H1 (cell line): ENCODE data around the gene GLOD4.

ENCODE experiments used
- BRCA1 ChIP-seq: IDR thresholded peaks from 2 replicates; pipeline ENCODE4 v1.6.1; 2012; ENCODE audit warnings: low read depth, low read length, improper control_type of control experiment
- CHD2 ChIP-seq: IDR thresholded peaks from 2 replicates; pipeline ENCODE4 v1.6.1; 2012; ENCODE audit warnings: low read length, improper control_type of control experiment
- CTBP2 ChIP-seq: IDR thresholded peaks from 2 replicates; pipeline ENCODE4 v1.7.0; 2011; ENCODE audit warnings: borderline replicate concordance, mild to moderate bottlenecking, moderate library complexity, mixed read lengths, low read length; ENCODE audit not compliant: insufficient read depth, insufficient read length
- EGR1 ChIP-seq: IDR thresholded peaks from 2 replicates; pipeline ENCODE4 v1.6.1; 2011; ENCODE audit warnings: low read depth, low read length, borderline replicate concordance
- EP300 ChIP-seq, 2 experiments: IDR thresholded peaks; 1 replicate in 1 of 2; 2 replicates in 1 of 2; pipeline ENCODE4 v1.6.1; 2011 to 2012; ENCODE audit warnings: low read depth in 2 of 2, low read length in 2 of 2, mild to moderate bottlenecking in 2 of 2, borderline replicate concordance in 1 of 2, inconsistent platforms in 1 of 2, moderate library complexity in 1 of 2
- EZH2 ChIP-seq: fragments of 200-600 bp; sonication (generic); IDR thresholded peaks from 2 replicates; pipeline ENCODE4 v1.7.1; 2012; ENCODE audit warnings: low read depth, mild to moderate bottlenecking, moderate library complexity, low read length, inconsistent platforms; ENCODE audit not compliant: severe bottlenecking
- KDM5A ChIP-seq: fragments of 200-600 bp; IDR thresholded peaks from 2 replicates; pipeline ENCODE4 v1.7.1; 2012; ENCODE audit warnings: mild to moderate bottlenecking, low read length, inconsistent platforms, mixed read lengths
- RFX5 ChIP-seq: IDR thresholded peaks from 2 replicates; pipeline ENCODE4 v1.6.1; 2011; ENCODE audit warnings: low read depth, low read length, improper control_type of control experiment, borderline replicate concordance
- SIX5 ChIP-seq: IDR thresholded peaks from 2 replicates; pipeline ENCODE4 v1.6.1; 2011; ENCODE audit warnings: mild to moderate bottlenecking, low read depth, low read length
- TCF12 ChIP-seq: IDR thresholded peaks from 2 replicates; pipeline ENCODE4 v1.6.1; 2011; ENCODE audit warnings: low read depth, mild to moderate bottlenecking, low read length
- TEAD4 ChIP-seq: IDR thresholded peaks from 2 replicates; pipeline ENCODE4 v1.6.1; 2012; ENCODE audit warnings: low read depth, low read length, inconsistent platforms, mixed read lengths
- TF ChIP-seq, protein P1 (sequence below), 3 experiments: IDR thresholded peaks; 1 replicate in 2 of 3; 2 replicates in 1 of 3; pipeline versions ENCODE4 v1.5.1 to v1.6.1; 2011; ENCODE audit warnings: low read length in 3 of 3, mild to moderate bottlenecking in 3 of 3, inconsistent platforms in 2 of 3, low read depth in 1 of 3, moderate library complexity in 1 of 3; ENCODE audit not compliant: insufficient read depth in 1 of 3; ENCODE audit errors: control extremely low read depth in 1 of 3
- TF ChIP-seq, protein P2 (sequence below): IDR thresholded peaks from 2 replicates; pipeline ENCODE4 v1.6.1; 2012; ENCODE audit warnings: low read length, inconsistent platforms

GRCh38 chr17:794876-795275 lies 12.8 kb upstream of the GLOD4 start:
- TF ChIP-seq, protein P1, sequence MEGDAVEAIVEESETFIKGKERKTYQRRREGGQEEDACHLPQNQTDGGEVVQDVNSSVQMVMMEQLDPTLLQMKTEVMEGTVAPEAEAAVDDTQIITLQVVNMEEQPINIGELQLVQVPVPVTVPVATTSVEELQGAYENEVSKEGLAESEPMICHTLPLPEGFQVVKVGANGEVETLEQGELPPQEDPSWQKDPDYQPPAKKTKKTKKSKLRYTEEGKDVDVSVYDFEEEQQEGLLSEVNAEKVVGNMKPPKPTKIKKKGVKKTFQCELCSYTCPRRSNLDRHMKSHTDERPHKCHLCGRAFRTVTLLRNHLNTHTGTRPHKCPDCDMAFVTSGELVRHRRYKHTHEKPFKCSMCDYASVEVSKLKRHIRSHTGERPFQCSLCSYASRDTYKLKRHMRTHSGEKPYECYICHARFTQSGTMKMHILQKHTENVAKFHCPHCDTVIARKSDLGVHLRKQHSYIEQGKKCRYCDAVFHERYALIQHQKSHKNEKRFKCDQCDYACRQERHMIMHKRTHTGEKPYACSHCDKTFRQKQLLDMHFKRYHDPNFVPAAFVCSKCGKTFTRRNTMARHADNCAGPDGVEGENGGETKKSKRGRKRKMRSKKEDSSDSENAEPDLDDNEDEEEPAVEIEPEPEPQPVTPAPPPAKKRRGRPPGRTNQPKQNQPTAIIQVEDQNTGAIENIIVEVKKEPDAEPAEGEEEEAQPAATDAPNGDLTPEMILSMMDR (IDR thresholded peaks at IDR 0.05; ENCODE audit: control extremely low read depth in 1 of 3, insufficient read depth in 1 of 3, low read depth in 1 of 3, low read length in 3 of 3) = peak; percentile 86 to 93 (median 92)
- no peak for TF ChIP-seq CHD2
- no peak for TF ChIP-seq EZH2
- TF ChIP-seq RFX5 = no peak
- no peak for TF ChIP-seq BRCA1
- no peak for TF ChIP-seq KDM5A
- TF ChIP-seq SIX5 = no peak
- no peak for TF ChIP-seq EP300 (IDR thresholded peaks at IDR 0.05; ENCODE audit: borderline replicate concordance in 1 of 2, low read depth in 2 of 2, low read length in 2 of 2)
- no peak for TF ChIP-seq CTBP2
- TF ChIP-seq EGR1 = no peak
- TF ChIP-seq TEAD4 = no peak
- TF ChIP-seq TCF12 = no peak
- TF ChIP-seq, protein P2, sequence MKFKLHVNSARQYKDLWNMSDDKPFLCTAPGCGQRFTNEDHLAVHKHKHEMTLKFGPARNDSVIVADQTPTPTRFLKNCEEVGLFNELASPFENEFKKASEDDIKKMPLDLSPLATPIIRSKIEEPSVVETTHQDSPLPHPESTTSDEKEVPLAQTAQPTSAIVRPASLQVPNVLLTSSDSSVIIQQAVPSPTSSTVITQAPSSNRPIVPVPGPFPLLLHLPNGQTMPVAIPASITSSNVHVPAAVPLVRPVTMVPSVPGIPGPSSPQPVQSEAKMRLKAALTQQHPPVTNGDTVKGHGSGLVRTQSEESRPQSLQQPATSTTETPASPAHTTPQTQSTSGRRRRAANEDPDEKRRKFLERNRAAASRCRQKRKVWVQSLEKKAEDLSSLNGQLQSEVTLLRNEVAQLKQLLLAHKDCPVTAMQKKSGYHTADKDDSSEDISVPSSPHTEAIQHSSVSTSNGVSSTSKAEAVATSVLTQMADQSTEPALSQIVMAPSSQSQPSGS = 0 out of 2 replicates have a peak, but pooled peaks have one; percentile 69
